Pulmonary artery endothelial cell (primary cell): ENCODE measurements around the gene CTSD. TPM values are rescaled to one million over a fixed set of nuclear protein-coding genes. Genes with fewer than 3 reads are reported as not detected.

Experiments used
- total RNA-seq: library from RNA; depleted of rRNA; stranded (reverse); fragments of >200 nt; gene quantifications from 2 replicates; pipeline ENCODE4 v1.2.3, GENCODE V29; 2014

The CTSD gene
- total RNA-seq, 1 donor from 2014 or later = 73.0 TPM

Other genes starting within 250 kb of the CTSD start
- 0.40 and 0.71 TPM in 2 replicates for gene DUSP8, start 191.7 kb downstream of the CTSD start, total RNA-seq
- not detected in 2 replicates for gene KRTAP5-1, start 178.6 kb downstream of the CTSD start, total RNA-seq
- not detected in 2 replicates for gene KRTAP5-2, start 165.6 kb downstream of the CTSD start, total RNA-seq
- gene KRTAP5-3, start 155.5 kb downstream of the CTSD start, total RNA-seq = not detected in 2 replicates
- gene KRTAP5-4, start 141.8 kb downstream of the CTSD start, total RNA-seq = not detected in 2 replicates
- gene KRTAP5-5, start 134.2 kb downstream of the CTSD start, total RNA-seq = not detected in 2 replicates
- gene KRTAP5-6, start 66.7 kb downstream of the CTSD start, total RNA-seq = not detected in 2 replicates
- 0.04 and 0.13 TPM in 2 replicates for gene IFITM10, start 13.3 kb downstream of the CTSD start, total RNA-seq
- gene SYT8, start 71.1 kb upstream of the CTSD start, total RNA-seq = not detected in 2 replicates
- gene TNNI2, start 75.1 kb upstream of the CTSD start, total RNA-seq = not detected in 2 replicates
- not detected in 2 replicates for gene LSP1, start 89.2 kb upstream of the CTSD start, total RNA-seq
- gene PRR33, start 128.0 kb upstream of the CTSD start, total RNA-seq = not detected in 2 replicates
- gene TNNT3, start 155.8 kb upstream of the CTSD start, total RNA-seq = not detected in 2 replicates
- gene MRPL23, start 183.4 kb upstream of the CTSD start, total RNA-seq = 3.5 and 58.7 TPM in 2 replicates
- 0.07 TPM in 1 of 2 replicates, not detected in the other for gene H19, start 233.9 kb upstream of the CTSD start, total RNA-seq